ENCODE data around the gene NEDD4L.

The NEDD4L gene

GRCh38 chr18:58369616-58370015 lies 325.6 kb downstream of the NEDD4L start:
- H3K4me2 ChIP-seq (ENCODE audit: low read depth, low read length, poor library complexity, severe bottlenecking), result no peak overlapping the region
- H3K79me2 ChIP-seq (ENCODE audit: insufficient read depth, low read length), result no peaks in the 10 kb centered on the region
- H3K27me3 ChIP-seq (ENCODE audit: low read length), result no peaks in the 10 kb centered on the region
- H3K9me3 ChIP-seq (ENCODE audit: insufficient read depth, low read length), result no peaks in the 10 kb centered on the region
- H4K20me1 ChIP-seq (ENCODE audit: low read depth, low read length), result no peaks in the 10 kb centered on the region
- H3K9me2 ChIP-seq (replicated peaks; ENCODE audit: insufficient read depth, low read length), result no peaks in the 10 kb centered on the region
- H3K9ac ChIP-seq (ENCODE audit: low read length), result no peak overlapping the region
- no peak for TF ChIP-seq EZH2phosphoT487 (conservative IDR thresholded peaks at IDR 0.05; ENCODE audit: low read length)
- TF ChIP-seq CTCF (IDR thresholded peaks at IDR 0.05; ENCODE audit: insufficient read depth, low read length, poor library complexity, severe bottlenecking), result no peak
- H2AFZ ChIP-seq (ENCODE audit: low read depth, low read length, severe bottlenecking), result no peak overlapping the region
- no peaks in the 10 kb centered on the region for H3K36me3 ChIP-seq (ENCODE audit: low read length)
- no peak overlapping the region for H3K27ac ChIP-seq (ENCODE audit: low read depth, low read length)
- H3K4me3 ChIP-seq (ENCODE audit: insufficient read depth, low read length, poor library complexity, severe bottlenecking), result no peak overlapping the region
- no peaks in the 10 kb centered on the region for H3F3A ChIP-seq (ENCODE audit: insufficient read depth)

GRCh38 chr18:58370038-58370580 lies 326.1 kb downstream of the NEDD4L start:
- TF ChIP-seq EZH2phosphoT487 (conservative IDR thresholded peaks at IDR 0.05; ENCODE audit: low read length), result no peak
- TF ChIP-seq CTCF (IDR thresholded peaks at IDR 0.05; ENCODE audit: insufficient read depth, low read length, poor library complexity, severe bottlenecking), result no peak
- Histone ChIP-seq H3K36me3 (ENCODE audit: low read length) (no peaks in the 10 kb centered on the region), H3F3A (ENCODE audit: insufficient read depth) (no peaks in the 10 kb centered on the region), H3K9ac (ENCODE audit: low read length) (no peak overlapping the region), H4K20me1 (ENCODE audit: low read depth, low read length) (no peaks in the 10 kb centered on the region), H3K79me2 (ENCODE audit: insufficient read depth, low read length) (no peaks in the 10 kb centered on the region), H3K27me3 (ENCODE audit: low read length) (no peaks in the 10 kb centered on the region), H2AFZ (ENCODE audit: low read depth, low read length, severe bottlenecking) (no peak overlapping the region), H3K9me2 (replicated peaks; ENCODE audit: insufficient read depth, low read length) (no peaks in the 10 kb centered on the region), H3K27ac (ENCODE audit: low read depth, low read length) (no peak overlapping the region), H3K4me3 (ENCODE audit: insufficient read depth, low read length, poor library complexity, severe bottlenecking) (no peak overlapping the region), H3K4me2 (ENCODE audit: low read depth, low read length, poor library complexity, severe bottlenecking) (no peak overlapping the region), H3K9me3 (ENCODE audit: insufficient read depth, low read length) (no peaks in the 10 kb centered on the region)

GRCh38 chr18:58370612-58371011 lies 326.6 kb downstream of the NEDD4L start:
- Histone ChIP-seq H3K9me2 (replicated peaks; ENCODE audit: insufficient read depth, low read length) (no peaks in the 10 kb centered on the region), H3K36me3 (ENCODE audit: low read length) (no peaks in the 10 kb centered on the region), H3K27me3 (ENCODE audit: low read length) (no peaks in the 10 kb centered on the region), H3K27ac (ENCODE audit: low read depth, low read length) (no peak overlapping the region), H3K9me3 (ENCODE audit: insufficient read depth, low read length) (no peaks in the 10 kb centered on the region), H2AFZ (ENCODE audit: low read depth, low read length, severe bottlenecking) (no peak overlapping the region), H3F3A (ENCODE audit: insufficient read depth) (no peaks in the 10 kb centered on the region), H3K4me2 (ENCODE audit: low read depth, low read length, poor library complexity, severe bottlenecking) (no peak overlapping the region), H3K79me2 (ENCODE audit: insufficient read depth, low read length) (no peaks in the 10 kb centered on the region), H4K20me1 (ENCODE audit: low read depth, low read length) (no peaks in the 10 kb centered on the region), H3K4me3 (ENCODE audit: insufficient read depth, low read length, poor library complexity, severe bottlenecking) (no peak overlapping the region), H3K9ac (ENCODE audit: low read length) (no peak overlapping the region)
- TF ChIP-seq CTCF (IDR thresholded peaks at IDR 0.05; ENCODE audit: insufficient read depth, low read length, poor library complexity, severe bottlenecking) (no peak), EZH2phosphoT487 (conservative IDR thresholded peaks at IDR 0.05; ENCODE audit: low read length) (no peak)
